Omental fat pad (tissue), 4 donors: Measurements from ENCODE around the gene FBXL15. TPM values are rescaled to one million over a fixed set of nuclear protein-coding genes. Genes with fewer than 3 reads are reported as not detected.

ENCODE experiments used
- ATAC-seq: fragments of 150-250 bp; one replicate; pipeline ENCODE4 v1.9.1; 2016; ENCODE audit warnings: mild to moderate bottlenecking, moderate library complexity; ENCODE audit not compliant: low FRiP score
- DNase-seq: peaks from one replicate; pipeline ENCODE4 v3.0.0-alpha.2; 2019; ENCODE audit warnings: low spot score
- total RNA-seq, 4 donors: library from RNA; depleted of rRNA; stranded (reverse); fragments of >200 nt; gene quantifications; one replicate each; pipeline ENCODE4 v1.1.0, GENCODE V29; 2016
- TF ChIP-seq, protein P1 (sequence below), 3 donors: fragments of 450-650 bp; IDR thresholded peaks; one replicate each; pipeline ENCODE4 v1.5.1; 2016 to 2017; ENCODE audit warnings: antibody characterized with exemption in 3 of 3, mild to moderate bottlenecking in 3 of 3, moderate library complexity in 2 of 3

Gene FBXL15
- total RNA-seq, 4 donors from 2014 or later = 11.7 to 16.8 (median 15.0) TPM

DNA sequence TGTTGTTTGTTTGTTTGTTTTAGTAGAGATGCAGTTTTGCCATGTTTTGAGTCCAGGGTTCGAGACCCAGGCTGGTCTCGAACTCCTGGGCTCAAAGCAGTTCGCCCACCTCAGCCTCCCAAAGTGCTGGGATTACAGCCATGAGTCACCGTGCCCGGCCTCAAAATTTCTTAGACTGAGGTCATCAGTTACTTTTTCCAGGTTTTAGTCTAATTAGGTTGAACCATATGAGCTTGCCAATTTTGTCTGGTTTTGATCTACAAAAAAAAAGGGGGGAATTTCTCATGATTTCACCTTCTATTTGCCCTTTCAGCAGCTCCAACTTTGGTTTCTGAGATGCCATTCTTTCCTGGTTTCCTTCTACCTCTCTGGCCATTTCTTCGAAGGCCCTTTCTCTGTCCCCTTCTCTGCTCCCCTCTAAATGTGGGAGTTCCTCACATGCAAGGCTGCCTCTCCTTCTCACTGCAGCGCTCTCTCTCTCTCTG, 6.2 kb downstream of the FBXL15 start:
- DNase-seq = no peak
- TF ChIP-seq, protein P1, sequence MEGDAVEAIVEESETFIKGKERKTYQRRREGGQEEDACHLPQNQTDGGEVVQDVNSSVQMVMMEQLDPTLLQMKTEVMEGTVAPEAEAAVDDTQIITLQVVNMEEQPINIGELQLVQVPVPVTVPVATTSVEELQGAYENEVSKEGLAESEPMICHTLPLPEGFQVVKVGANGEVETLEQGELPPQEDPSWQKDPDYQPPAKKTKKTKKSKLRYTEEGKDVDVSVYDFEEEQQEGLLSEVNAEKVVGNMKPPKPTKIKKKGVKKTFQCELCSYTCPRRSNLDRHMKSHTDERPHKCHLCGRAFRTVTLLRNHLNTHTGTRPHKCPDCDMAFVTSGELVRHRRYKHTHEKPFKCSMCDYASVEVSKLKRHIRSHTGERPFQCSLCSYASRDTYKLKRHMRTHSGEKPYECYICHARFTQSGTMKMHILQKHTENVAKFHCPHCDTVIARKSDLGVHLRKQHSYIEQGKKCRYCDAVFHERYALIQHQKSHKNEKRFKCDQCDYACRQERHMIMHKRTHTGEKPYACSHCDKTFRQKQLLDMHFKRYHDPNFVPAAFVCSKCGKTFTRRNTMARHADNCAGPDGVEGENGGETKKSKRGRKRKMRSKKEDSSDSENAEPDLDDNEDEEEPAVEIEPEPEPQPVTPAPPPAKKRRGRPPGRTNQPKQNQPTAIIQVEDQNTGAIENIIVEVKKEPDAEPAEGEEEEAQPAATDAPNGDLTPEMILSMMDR (IDR thresholded peaks at IDR 0.05) = no peak
- no peak for ATAC-seq

GRCh38 chr10:102429468-102429867, 8.8 kb downstream of the FBXL15 start:
- no peak for ATAC-seq
- TF ChIP-seq, protein P1 (IDR thresholded peaks at IDR 0.05) = no peak
- DNase-seq = no peak

- TF ChIP-seq, protein P1 (IDR thresholded peaks at IDR 0.05) = no peak
- no peak for ATAC-seq
These were observed 11.0 kb downstream of the FBXL15 start for GRCh38 chr10:102431452-102432124.

DNA sequence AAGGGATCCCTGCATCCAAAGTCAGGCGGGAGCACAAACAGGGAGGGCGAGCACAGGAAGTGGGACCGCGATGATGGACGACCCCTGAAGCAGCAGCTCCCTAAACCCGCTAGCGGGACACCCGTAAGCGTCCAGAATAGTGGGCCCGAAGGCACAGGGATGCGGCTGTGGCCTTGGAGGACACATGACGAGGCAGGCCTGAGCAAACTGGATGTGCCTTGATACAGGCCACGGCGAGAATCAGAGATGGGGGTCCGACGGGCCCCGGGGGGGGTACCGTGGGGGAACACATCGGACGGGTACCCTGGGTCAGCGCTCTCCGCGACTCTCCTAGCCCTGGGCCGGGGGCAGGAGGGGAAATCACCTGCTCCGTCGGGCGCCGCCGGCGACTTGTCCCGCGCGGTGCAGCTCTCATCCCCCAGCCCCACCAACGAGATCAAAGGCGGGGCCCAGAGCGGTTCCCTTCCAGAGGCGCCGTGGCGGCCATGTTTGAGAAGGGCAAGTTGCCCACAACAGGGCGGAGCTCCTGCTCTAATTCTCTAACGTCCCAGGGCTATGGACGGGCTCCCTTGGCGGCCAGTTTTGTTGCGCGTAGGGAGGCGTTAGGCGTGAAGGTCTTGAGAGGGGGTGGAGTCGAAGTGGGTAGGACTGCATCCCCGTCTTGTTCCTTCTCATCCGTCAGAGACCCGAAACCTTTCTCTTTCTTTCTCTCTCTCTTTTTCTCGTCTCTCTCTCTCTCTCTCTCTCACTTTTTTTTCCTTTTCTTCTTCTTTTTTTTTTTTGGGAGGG, 11.7 kb downstream of the FBXL15 start, which contains the start of gene CUEDC2:
CUEDC2 (minus strand) TSS at position 413 of the 789 bp plus-strand sequence. CDS start 7,386 bp downstream, outside the sequence.
- peak; percentile 92 for DNase-seq
- TF ChIP-seq, protein P1 (IDR thresholded peaks at IDR 0.05) = no peak
- ATAC-seq = peak; percentile 88

More at GRCh38 chr10:102431452-102432124, 11.0 kb downstream of the FBXL15 start:
- no peak for DNase-seq

- DNase-seq = no peak
- no peak for ATAC-seq
- TF ChIP-seq, protein P1 (IDR thresholded peaks at IDR 0.05) = no peak
These were observed 13.0 kb downstream of the FBXL15 start for GRCh38 chr10:102433619-102434046.

DNA sequence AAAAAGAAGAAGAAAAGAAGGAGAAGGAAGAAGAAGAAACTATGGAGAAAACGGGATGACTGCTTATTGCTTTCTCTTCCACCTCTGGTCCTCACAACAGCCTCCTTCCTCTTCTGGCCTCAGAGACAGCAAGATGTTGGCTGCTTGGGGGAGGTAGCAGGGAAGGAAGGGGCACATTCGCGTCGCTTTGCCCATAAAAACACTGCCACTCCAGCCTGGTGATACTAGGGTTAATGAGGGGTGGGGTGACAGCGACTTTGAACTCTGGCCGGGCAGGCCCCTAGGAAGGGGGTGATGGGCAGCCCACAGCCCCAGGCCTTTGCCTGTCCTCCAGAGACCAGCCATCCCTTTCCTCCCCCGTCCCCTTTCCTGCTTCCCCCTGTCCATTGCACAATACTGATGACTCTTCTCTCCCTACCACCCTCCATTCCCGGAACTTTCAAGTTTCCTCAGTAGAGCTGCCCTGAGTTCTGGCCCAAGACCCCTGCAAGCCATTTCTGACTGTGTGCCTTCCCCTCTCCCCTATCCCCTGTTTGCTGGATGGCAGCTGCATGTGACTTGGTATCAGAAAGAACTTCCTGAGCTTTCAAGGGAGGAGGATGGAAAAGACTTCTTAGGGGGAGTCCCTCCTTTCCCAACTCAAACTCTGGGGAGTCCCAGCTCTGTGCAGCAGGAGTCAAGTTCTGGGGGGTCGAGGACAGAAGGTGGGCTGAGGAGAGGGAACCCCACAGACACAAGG, 13.9 kb downstream of the FBXL15 start:
- no peak for DNase-seq
- TF ChIP-seq, protein P1 (IDR thresholded peaks at IDR 0.05) = no peak
- ATAC-seq = peak; percentile 59
